SK-N-SH (cell line): ENCODE results near the gene SFMBT2. TPM values are rescaled to one million over a fixed set of nuclear protein-coding genes. Genes with fewer than 3 reads are reported as not detected.

Experiments used
- CTCF ChIA-PET: fragments of 300-600, 350-600 bp; formaldehyde crosslinking; extraction: SDS; loops from one replicate; lab custom pipeline; 2021; lab: Yijun Ruan, JAX
- POLR2A ChIA-PET: fragments of 350-600 bp; sonication (Branson Sonifier 250); formaldehyde crosslinking; extraction: SDS; loops from one replicate; lab custom pipeline; 2020; ENCODE audit warnings: antibody characterized with exemption, inconsistent platforms; lab: Yijun Ruan, JAX
- DNase-seq: peaks from one replicate; pipeline ENCODE4 v3.0.0; 2012
- H2AFZ ChIP-seq: fragments of 200-600 bp; sonication (generic); 2 replicates; pipeline ENCODE4 v1.8.1; 2016; ENCODE audit warnings: antibody characterized with exemption, mild to moderate bottlenecking, low read depth
- H3F3A ChIP-seq: fragments of 200-600 bp; sonication (generic); replicated peaks from 2 replicates; pipeline ENCODE3; 2016; ENCODE audit warnings: antibody characterized with exemption, mild to moderate bottlenecking; ENCODE audit not compliant: insufficient read depth
- H3K27ac ChIP-seq, 2 experiments: fragments of 200-500 bp in 1 of 2; fragments of 200-600 bp in 1 of 2; sonication (Bioruptor generic) in 1 of 2; sonication (generic), shearing (Covaris generic) in 1 of 2; 2 replicates each; pipeline versions ENCODE4 v1.5.1 to v1.6.1; 2014 to 2016; ENCODE audit warnings: low read depth in 2 of 2, inconsistent platforms in 1 of 2, low read length in 1 of 2, mild to moderate bottlenecking in 1 of 2, mixed read lengths in 1 of 2
- H3K27me3 ChIP-seq: fragments of 200-600 bp; sonication (generic), shearing (Covaris generic); 2 replicates; pipeline ENCODE4 v1.6.1; 2016; ENCODE audit warnings: mixed run types; ENCODE audit not compliant: insufficient read depth
- H3K36me3 ChIP-seq, 2 experiments: fragments of 200-500 bp in 1 of 2; fragments of 200-600 bp in 1 of 2; sonication (Bioruptor generic) in 1 of 2; sonication (generic) in 1 of 2; replicated peaks in 1 of 2; 2 replicates each; pipeline versions ENCODE3 to v1.5.1; 2014 to 2016; ENCODE audit warnings: low read length in 1 of 2, mild to moderate bottlenecking in 1 of 2; ENCODE audit not compliant: insufficient read depth in 2 of 2, control insufficient read depth in 1 of 2
- H3K4me1 ChIP-seq, 2 experiments: fragments of 200-500 bp in 1 of 2; fragments of 200-600 bp in 1 of 2; sonication (Bioruptor generic) in 1 of 2; sonication (generic), shearing (Covaris generic) in 1 of 2; 2 replicates each; pipeline versions ENCODE4 v1.5.1 to v1.6.1; 2014 to 2016; ENCODE audit warnings: low read depth in 1 of 2, low read length in 1 of 2, mixed run types in 1 of 2; ENCODE audit not compliant: insufficient read depth in 2 of 2, control insufficient read depth in 1 of 2
- H3K4me2 ChIP-seq: fragments of 200-600 bp; sonication (generic), shearing (Covaris generic); 2 replicates; pipeline ENCODE4 v1.6.1; 2017; ENCODE audit warnings: mixed run types
- H3K4me3 ChIP-seq, 2 experiments: fragments of 200-500 bp in 1 of 2; fragments of 200-600 bp in 1 of 2; sonication (Bioruptor generic) in 1 of 2; sonication (generic), shearing (Covaris generic) in 1 of 2; 2 replicates each; pipeline versions ENCODE4 v1.5.1 to v1.8.1; 2014 to 2016; ENCODE audit warnings: low read depth in 2 of 2, inconsistent platforms in 1 of 2, low read length in 1 of 2, mild to moderate bottlenecking in 1 of 2, mixed read lengths in 1 of 2, moderate library complexity in 1 of 2
- H3K79me2 ChIP-seq: fragments of 200-600 bp; sonication (generic); 2 replicates; pipeline ENCODE4 v1.8.1; 2017; ENCODE audit warnings: mild to moderate bottlenecking; ENCODE audit not compliant: insufficient read depth
- H3K9ac ChIP-seq: fragments of 200-600 bp; sonication (generic); 2 replicates; pipeline ENCODE4 v1.6.1; 2017; ENCODE audit warnings: mixed run types
- H3K9me2 ChIP-seq: fragments of 200-600 bp; sonication (generic); 2 replicates; pipeline ENCODE4 v1.6.1; 2017; ENCODE audit warnings: mixed run types
- H3K9me3 ChIP-seq: fragments of 200-600 bp; sonication (generic); 2 replicates; pipeline ENCODE4 v1.6.1; 2017; ENCODE audit warnings: mixed run types, mild to moderate bottlenecking, moderate library complexity
- H4K20me1 ChIP-seq: fragments of 200-600 bp; sonication (generic); 2 replicates; pipeline ENCODE4 v1.6.1; 2017; ENCODE audit warnings: mild to moderate bottlenecking, mixed run types; ENCODE audit not compliant: insufficient read depth
- CHD2 ChIP-seq: fragments of 150-350 bp; IDR thresholded peaks from 2 replicates; pipeline ENCODE4 v1.6.1; 2018; ENCODE audit warnings: low read length; ENCODE audit not compliant: partially characterized antibody
- ELF1 ChIP-seq: IDR thresholded peaks from 2 replicates; pipeline ENCODE4 v1.4.0; 2012
- EP300 ChIP-seq, 2 experiments: IDR thresholded peaks; 2 replicates each; pipeline versions ENCODE4 v1.4.0 to v1.6.1; 2012; ENCODE audit warnings: borderline replicate concordance in 1 of 2, low read depth in 1 of 2, low read length in 1 of 2
- FOXJ3 ChIP-seq: sonication (generic); formaldehyde crosslinking; IDR thresholded peaks from 2 replicates; pipeline ENCODE4 v1.5.1; 2020; ENCODE audit warnings: mild to moderate bottlenecking, missing genetic modification reagents
- MXI1 ChIP-seq: IDR thresholded peaks from 2 replicates; pipeline ENCODE4 v1.6.1; 2012; ENCODE audit warnings: mild to moderate bottlenecking, low read depth, low read length, improper control_type of control experiment
- RAD21 ChIP-seq: IDR thresholded peaks from 2 replicates; pipeline ENCODE4 v1.6.1; 2012; ENCODE audit warnings: mild to moderate bottlenecking, low read length
- RCOR1 ChIP-seq: fragments of 150-350 bp; IDR thresholded peaks from 2 replicates; pipeline ENCODE4 v1.6.1; 2017; ENCODE audit warnings: antibody characterized with exemption, low read length
- RFX5 ChIP-seq: IDR thresholded peaks from 2 replicates; pipeline ENCODE4 v1.6.1; 2012; ENCODE audit warnings: mild to moderate bottlenecking, improper control_type of control experiment, low read length
- SIN3A ChIP-seq: IDR thresholded peaks from 2 replicates; pipeline ENCODE4 v1.6.1; 2012; ENCODE audit warnings: low read depth, mild to moderate bottlenecking, low read length, moderate library complexity, borderline replicate concordance
- TCF12 ChIP-seq: IDR thresholded peaks from 2 replicates; pipeline ENCODE4 v1.4.0; 2012
- WGBS: methylation state at CpG from one replicate; pipeline ENCODE4 v1.1.6; 2017; ENCODE audit warnings: low lambda C conversion rate; 5-methylcytosine and 5-hydroxymethylcytosine counted together
- polyA plus RNA-seq, 3 experiments: library from polyadenylated mRNA; depleted of rRNA; stranded (reverse); fragments of >200 nt; gene quantifications; 2 replicates each; pipeline ENCODE4 v1.2.3, GENCODE V29; 2012
- TF ChIP-seq, protein P1 (sequence below): IDR thresholded peaks from 2 replicates; pipeline ENCODE4; 2012
- TF ChIP-seq, protein P2 (sequence below): fragments of 150-350 bp; IDR thresholded peaks from 2 replicates; pipeline ENCODE4 v1.6.1; 2016; ENCODE audit warnings: mild to moderate bottlenecking, low read depth, low read length
- TF ChIP-seq, protein P3 (sequence below): IDR thresholded peaks from 2 replicates; pipeline ENCODE4 v1.4.0; 2012; ENCODE audit warnings: low read depth
- TF ChIP-seq, protein P4 (sequence below): fragments of 150-350 bp; IDR thresholded peaks from 2 replicates; pipeline ENCODE4 v1.6.1; 2017; ENCODE audit warnings: antibody characterized with exemption, low read length, low read depth, borderline replicate concordance
- TF ChIP-seq, protein P5 (sequence below): IDR thresholded peaks from 2 replicates; pipeline ENCODE4 v1.6.1; 2012; ENCODE audit warnings: mild to moderate bottlenecking, low read depth, low read length, moderate library complexity
- TF ChIP-seq, protein P6 (sequence below): IDR thresholded peaks from 2 replicates; pipeline ENCODE4 v1.4.0; 2012; ENCODE audit warnings: low read depth, borderline replicate concordance

The SFMBT2 gene
- polyA plus RNA-seq, 1 of the 3 experiments (the other 2 are of a cell fraction) = 0.20 TPM

DNA sequence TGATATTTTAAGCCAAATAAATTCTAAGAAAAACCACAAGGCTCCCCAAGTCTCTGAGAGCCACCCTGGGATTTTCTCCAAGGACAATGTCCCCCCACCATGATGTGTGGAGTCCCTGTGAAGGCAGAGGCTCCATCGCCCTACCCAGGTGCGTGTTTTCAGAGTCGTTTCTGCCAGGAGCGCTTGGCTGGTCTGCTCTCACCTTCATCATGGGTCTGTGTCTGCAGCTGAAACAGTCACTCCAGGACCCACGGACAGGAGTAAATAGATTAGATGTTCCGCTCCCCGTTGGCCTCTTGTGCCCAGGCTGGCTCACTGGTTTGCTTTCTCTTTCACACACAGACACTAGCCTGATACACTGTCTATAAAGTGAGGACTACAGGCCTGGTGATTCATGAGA lies 217.5 kb downstream of the SFMBT2 start (continued):
- TF ChIP-seq, protein P1, sequence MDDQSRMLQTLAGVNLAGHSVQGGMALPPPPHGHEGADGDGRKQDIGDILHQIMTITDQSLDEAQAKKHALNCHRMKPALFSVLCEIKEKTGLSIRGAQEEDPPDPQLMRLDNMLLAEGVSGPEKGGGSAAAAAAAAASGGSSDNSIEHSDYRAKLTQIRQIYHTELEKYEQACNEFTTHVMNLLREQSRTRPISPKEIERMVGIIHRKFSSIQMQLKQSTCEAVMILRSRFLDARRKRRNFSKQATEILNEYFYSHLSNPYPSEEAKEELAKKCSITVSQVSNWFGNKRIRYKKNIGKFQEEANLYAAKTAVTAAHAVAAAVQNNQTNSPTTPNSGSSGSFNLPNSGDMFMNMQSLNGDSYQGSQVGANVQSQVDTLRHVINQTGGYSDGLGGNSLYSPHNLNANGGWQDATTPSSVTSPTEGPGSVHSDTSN = no peak
- TF ChIP-seq, protein P2, sequence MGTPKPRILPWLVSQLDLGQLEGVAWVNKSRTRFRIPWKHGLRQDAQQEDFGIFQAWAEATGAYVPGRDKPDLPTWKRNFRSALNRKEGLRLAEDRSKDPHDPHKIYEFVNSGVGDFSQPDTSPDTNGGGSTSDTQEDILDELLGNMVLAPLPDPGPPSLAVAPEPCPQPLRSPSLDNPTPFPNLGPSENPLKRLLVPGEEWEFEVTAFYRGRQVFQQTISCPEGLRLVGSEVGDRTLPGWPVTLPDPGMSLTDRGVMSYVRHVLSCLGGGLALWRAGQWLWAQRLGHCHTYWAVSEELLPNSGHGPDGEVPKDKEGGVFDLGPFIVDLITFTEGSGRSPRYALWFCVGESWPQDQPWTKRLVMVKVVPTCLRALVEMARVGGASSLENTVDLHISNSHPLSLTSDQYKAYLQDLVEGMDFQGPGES = no peak
- TF ChIP-seq EP300 (IDR thresholded peaks at IDR 0.05; ENCODE audit: borderline replicate concordance in 1 of 2, low read depth in 1 of 2, low read length in 1 of 2) = no peak

DNA sequence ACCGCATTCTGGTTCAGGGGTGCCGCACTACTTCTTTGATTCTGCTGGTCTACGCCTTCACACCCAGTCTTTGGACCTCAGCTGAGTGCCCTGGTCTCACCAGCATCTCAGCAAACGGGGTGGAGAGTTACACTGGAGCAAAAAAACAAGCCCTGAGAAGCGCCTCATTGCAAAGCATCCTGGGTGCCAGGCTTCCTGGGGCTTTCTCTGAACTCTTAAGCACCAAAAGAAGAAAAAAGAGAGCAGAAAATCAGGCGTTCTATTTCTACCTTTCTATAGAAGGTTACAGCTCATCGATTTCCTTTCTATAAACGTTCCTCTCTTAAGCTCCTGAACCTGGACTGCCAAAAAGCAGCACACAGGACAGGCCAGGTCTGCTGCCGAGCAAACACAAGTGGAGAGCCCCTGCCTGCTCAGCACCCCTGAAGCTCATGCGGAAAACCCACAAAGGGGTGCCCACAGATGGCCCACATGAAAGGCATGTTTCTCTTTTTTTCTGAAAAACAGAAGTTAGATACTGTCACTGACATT lies 217.9 kb downstream of the SFMBT2 start:
- WGBS = 52% methylated on average over 10 of the region's 10 CpGs
- H2AFZ ChIP-seq = no peak overlapping the region
- POLR2A ChIA-PET = no interaction called here
- no peak overlapping the region for H3K27ac ChIP-seq
- CTCF ChIA-PET = no interaction called here
- no peak for DNase-seq
- TF ChIP-seq RAD21 (no peak), MXI1 (no peak), TCF12 (no peak), CHD2 (no peak), FOXJ3 (CRISPR knock-in tag) (no peak), RCOR1 (no peak), SIN3A (no peak), ELF1 (no peak), RFX5 (no peak)
- TF ChIP-seq, protein P3, sequence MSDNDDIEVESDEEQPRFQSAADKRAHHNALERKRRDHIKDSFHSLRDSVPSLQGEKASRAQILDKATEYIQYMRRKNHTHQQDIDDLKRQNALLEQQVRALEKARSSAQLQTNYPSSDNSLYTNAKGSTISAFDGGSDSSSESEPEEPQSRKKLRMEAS = no peak
- TF ChIP-seq, protein P4, sequence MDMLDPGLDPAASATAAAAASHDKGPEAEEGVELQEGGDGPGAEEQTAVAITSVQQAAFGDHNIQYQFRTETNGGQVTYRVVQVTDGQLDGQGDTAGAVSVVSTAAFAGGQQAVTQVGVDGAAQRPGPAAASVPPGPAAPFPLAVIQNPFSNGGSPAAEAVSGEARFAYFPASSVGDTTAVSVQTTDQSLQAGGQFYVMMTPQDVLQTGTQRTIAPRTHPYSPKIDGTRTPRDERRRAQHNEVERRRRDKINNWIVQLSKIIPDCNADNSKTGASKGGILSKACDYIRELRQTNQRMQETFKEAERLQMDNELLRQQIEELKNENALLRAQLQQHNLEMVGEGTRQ = no peak
- TF ChIP-seq, protein P5, sequence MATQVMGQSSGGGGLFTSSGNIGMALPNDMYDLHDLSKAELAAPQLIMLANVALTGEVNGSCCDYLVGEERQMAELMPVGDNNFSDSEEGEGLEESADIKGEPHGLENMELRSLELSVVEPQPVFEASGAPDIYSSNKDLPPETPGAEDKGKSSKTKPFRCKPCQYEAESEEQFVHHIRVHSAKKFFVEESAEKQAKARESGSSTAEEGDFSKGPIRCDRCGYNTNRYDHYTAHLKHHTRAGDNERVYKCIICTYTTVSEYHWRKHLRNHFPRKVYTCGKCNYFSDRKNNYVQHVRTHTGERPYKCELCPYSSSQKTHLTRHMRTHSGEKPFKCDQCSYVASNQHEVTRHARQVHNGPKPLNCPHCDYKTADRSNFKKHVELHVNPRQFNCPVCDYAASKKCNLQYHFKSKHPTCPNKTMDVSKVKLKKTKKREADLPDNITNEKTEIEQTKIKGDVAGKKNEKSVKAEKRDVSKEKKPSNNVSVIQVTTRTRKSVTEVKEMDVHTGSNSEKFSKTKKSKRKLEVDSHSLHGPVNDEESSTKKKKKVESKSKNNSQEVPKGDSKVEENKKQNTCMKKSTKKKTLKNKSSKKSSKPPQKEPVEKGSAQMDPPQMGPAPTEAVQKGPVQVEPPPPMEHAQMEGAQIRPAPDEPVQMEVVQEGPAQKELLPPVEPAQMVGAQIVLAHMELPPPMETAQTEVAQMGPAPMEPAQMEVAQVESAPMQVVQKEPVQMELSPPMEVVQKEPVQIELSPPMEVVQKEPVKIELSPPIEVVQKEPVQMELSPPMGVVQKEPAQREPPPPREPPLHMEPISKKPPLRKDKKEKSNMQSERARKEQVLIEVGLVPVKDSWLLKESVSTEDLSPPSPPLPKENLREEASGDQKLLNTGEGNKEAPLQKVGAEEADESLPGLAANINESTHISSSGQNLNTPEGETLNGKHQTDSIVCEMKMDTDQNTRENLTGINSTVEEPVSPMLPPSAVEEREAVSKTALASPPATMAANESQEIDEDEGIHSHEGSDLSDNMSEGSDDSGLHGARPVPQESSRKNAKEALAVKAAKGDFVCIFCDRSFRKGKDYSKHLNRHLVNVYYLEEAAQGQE = no peak
- TF ChIP-seq, protein P6, sequence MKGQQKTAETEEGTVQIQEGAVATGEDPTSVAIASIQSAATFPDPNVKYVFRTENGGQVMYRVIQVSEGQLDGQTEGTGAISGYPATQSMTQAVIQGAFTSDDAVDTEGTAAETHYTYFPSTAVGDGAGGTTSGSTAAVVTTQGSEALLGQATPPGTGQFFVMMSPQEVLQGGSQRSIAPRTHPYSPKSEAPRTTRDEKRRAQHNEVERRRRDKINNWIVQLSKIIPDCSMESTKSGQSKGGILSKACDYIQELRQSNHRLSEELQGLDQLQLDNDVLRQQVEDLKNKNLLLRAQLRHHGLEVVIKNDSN = no peak
- TF ChIP-seq, all 33 proteins: peak for 0
- Histone ChIP-seq H3K27me3 (no peaks in the 10 kb centered on the region), H3K79me2 (no peaks in the 10 kb centered on the region), H3K4me3 (no peak overlapping the region), H4K20me1 (no peaks in the 10 kb centered on the region), H3K9me3 (no peaks in the 10 kb centered on the region), H3F3A (no peaks in the 10 kb centered on the region), H3K9me2 (no peaks in the 10 kb centered on the region), H3K4me1 (no peaks in the 10 kb centered on the region), H3K9ac (no peak overlapping the region), H3K4me2 (no peak overlapping the region), H3K36me3 (no peaks in the 10 kb centered on the region)
